ENCODE results near the gene CEACAM6.
"Not testable (repeated sequence)": the region's sequence is repeated elsewhere in the genome, so short reads cannot be mapped to it uniquely, and the experiment has no call there.

Gene CEACAM6

DNA sequence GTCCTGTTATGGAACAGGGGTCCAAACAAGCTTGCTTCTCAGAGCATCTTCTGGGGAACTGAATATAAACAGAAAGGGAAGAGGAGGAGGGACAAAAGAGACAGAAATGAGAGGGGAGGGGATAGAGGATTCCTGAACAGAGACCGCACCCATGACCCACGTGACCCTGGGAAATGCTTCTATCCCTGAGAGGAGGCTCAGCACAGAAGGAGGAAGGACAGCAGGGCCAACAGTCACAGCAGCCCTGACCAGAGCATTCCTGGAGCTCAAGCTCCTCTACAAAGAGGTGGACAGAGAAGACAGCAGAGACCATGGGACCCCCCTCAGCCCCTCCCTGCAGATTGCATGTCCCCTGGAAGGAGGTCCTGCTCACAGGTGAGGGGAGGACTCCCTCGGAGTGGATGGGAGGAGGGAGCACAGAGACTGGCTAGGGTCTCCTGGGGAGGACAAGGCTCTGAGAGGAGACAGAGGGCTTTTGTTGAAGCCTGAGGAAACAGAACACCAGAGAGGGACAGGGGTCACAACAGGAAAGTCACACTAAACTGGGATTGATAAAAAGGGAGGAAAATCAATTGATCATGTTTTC lies at the start of gene CEACAM6:
Gene CEACAM6, plus strand, starts transcription at position 203 of the 586 bp plus-strand sequence. Its CDS starts 109 bp downstream, at position 312.
- no peak for DNase-seq (ENCODE audit: low read depth)
- TF ChIP-seq, protein P1, sequence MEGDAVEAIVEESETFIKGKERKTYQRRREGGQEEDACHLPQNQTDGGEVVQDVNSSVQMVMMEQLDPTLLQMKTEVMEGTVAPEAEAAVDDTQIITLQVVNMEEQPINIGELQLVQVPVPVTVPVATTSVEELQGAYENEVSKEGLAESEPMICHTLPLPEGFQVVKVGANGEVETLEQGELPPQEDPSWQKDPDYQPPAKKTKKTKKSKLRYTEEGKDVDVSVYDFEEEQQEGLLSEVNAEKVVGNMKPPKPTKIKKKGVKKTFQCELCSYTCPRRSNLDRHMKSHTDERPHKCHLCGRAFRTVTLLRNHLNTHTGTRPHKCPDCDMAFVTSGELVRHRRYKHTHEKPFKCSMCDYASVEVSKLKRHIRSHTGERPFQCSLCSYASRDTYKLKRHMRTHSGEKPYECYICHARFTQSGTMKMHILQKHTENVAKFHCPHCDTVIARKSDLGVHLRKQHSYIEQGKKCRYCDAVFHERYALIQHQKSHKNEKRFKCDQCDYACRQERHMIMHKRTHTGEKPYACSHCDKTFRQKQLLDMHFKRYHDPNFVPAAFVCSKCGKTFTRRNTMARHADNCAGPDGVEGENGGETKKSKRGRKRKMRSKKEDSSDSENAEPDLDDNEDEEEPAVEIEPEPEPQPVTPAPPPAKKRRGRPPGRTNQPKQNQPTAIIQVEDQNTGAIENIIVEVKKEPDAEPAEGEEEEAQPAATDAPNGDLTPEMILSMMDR (IDR thresholded peaks at IDR 0.05; ENCODE audit: insufficient read depth, low read depth, low read length, missing control alignments), result no peak
- H3K4me3 ChIP-seq (ENCODE audit: low read depth, low read length), result no peak within 1 kb of the TSS

DNA sequence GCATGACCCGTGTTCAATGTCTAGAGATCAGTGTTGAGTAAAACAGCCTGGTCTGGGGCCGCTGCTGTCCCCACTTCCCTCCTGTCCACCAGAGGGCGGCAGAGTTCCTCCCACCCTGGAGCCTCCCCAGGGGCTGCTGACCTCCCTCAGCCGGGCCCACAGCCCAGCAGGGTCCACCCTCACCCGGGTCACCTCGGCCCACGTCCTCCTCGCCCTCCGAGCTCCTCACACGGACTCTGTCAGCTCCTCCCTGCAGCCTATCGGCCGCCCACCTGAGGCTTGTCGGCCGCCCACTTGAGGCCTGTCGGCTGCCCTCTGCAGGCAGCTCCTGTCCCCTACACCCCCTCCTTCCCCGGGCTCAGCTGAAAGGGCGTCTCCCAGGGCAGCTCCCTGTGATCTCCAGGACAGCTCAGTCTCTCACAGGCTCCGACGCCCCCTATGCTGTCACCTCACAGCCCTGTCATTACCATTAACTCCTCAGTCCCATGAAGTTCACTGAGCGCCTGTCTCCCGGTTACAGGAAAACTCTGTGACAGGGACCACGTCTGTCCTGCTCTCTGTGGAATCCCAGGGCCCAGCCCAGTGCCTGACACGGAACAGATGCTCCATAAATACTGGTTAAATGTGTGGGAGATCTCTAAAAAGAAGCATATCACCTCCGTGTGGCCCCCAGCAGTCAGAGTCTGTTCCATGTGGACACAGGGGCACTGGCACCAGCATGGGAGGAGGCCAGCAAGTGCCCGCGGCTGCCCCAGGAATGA lies 48.4 kb upstream of the CEACAM6 start:
- TF ChIP-seq, protein P1 (IDR thresholded peaks at IDR 0.05; ENCODE audit: insufficient read depth, low read depth, low read length, missing control alignments), result peak; percentile 90
- peak; percentile 67 for DNase-seq (ENCODE audit: low read depth)
- no peak overlapping the region for H3K4me3 ChIP-seq (ENCODE audit: low read depth, low read length)

GRCh38 chr19:41707502-41707812 lies 47.9 kb upstream of the CEACAM6 start:
- H3K4me3 ChIP-seq (ENCODE audit: low read depth, low read length), result no peak overlapping the region
- DNase-seq (ENCODE audit: low read depth), result no peak

GRCh38 chr19:41707871-41708371 lies 47.4 kb upstream of the CEACAM6 start:
- TF ChIP-seq, protein P1 (IDR thresholded peaks at IDR 0.05; ENCODE audit: insufficient read depth, low read depth, low read length, missing control alignments), result no peak
- no peak for DNase-seq (ENCODE audit: low read depth)
- no peak overlapping the region for H3K4me3 ChIP-seq (ENCODE audit: low read depth, low read length)

More at GRCh38 chr19:41707502-41707812, 47.9 kb upstream of the CEACAM6 start:
- TF ChIP-seq, protein P1 (IDR thresholded peaks at IDR 0.05; ENCODE audit: insufficient read depth, low read depth, low read length, missing control alignments), result peak; percentile 9

DNA sequence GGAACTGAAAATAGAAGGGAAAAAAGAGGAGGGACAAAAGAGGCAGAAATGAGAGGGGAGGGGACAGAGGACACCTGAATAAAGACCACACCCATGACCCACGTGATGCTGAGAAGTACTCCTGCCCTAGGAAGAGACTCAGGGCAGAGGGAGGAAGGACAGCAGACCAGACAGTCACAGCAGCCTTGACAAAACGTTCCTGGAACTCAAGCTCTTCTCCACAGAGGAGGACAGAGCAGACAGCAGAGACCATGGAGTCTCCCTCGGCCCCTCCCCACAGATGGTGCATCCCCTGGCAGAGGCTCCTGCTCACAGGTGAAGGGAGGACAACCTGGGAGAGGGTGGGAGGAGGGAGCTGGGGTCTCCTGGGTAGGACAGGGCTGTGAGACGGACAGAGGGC lies 46.8 kb upstream of the CEACAM6 start, which contains the start of gene CEACAM5:
Gene CEACAM5, plus strand, starts transcription at position 146 of the 400 bp plus-strand sequence. Its CDS starts 106 bp downstream, at position 252.
- TF ChIP-seq, protein P1 (IDR thresholded peaks at IDR 0.05; ENCODE audit: insufficient read depth, low read depth, low read length, missing control alignments), result no peak
- no peak for DNase-seq (ENCODE audit: low read depth)

GRCh38 chr19:41709516-41709915 lies 45.8 kb upstream of the CEACAM6 start:
- not testable (repeated sequence) for DNase-seq (ENCODE audit: low read depth); H3K4me3 ChIP-seq (ENCODE audit: low read depth, low read length)

More for the DNA sequence above, 46.8 kb upstream of the CEACAM6 start, which contains the start of gene CEACAM5:
- no peak within 1 kb of the TSS for H3K4me3 ChIP-seq (ENCODE audit: low read depth, low read length)

GRCh38 chr19:41709951-41710645 lies 45.2 kb upstream of the CEACAM6 start:
- TF ChIP-seq, protein P1 (IDR thresholded peaks at IDR 0.05; ENCODE audit: insufficient read depth, low read depth, low read length, missing control alignments), result no peak
- no peak for DNase-seq (ENCODE audit: low read depth)
- H3K4me3 ChIP-seq (ENCODE audit: low read depth, low read length), result no peak overlapping the region
